HCT116 (cell line): ENCODE data around the gene RBKS. TPM values are rescaled to one million over a fixed set of nuclear protein-coding genes. Genes with fewer than 3 reads are reported as not detected.

Experiments
- ATAC-seq: fragments of 200-7000 bp; cut with Tn5 transposase; 2 replicates; pipeline ENCODE4 v1.9.1; 2020; ENCODE audit warnings: mild to moderate bottlenecking, moderate library complexity
- BruUV-seq: library from RNA; stranded (reverse); fragments of 400-500 nt; replicated peaks from 2 replicates; lab custom pipeline; 2021; lab: Mats Ljungman, UMichigan
- CTCF ChIA-PET: fragments of 300-600 bp; sonication (Branson Sonifier 250); formaldehyde crosslinking; loops from one replicate; lab custom pipeline; 2021; ENCODE audit warnings: antibody characterized with exemption; lab: Charles Lee
- POLR2A ChIA-PET: fragments of 300-600, 350-600 bp; sonication (Branson Sonifier 250); formaldehyde crosslinking; loops from one replicate; lab custom pipeline; 2021; ENCODE audit warnings: antibody characterized with exemption; lab: Charles Lee
- RAD21 ChIA-PET, 2 experiments: fragments of 300-600 bp; sonication (Branson Sonifier 250); formaldehyde crosslinking; loops; one replicate each; lab custom pipeline; 2023; ENCODE audit warnings: low total read pairs in 2 of 2; ENCODE audit not compliant: uncharacterized antibody in 2 of 2, unreplicated experiment in 2 of 2, low non-redundant PET in 1 of 2; lab: Charles Lee
- DNase-seq: peaks from one replicate; pipeline ENCODE4 v3.0.0-alpha.2; 2010; ENCODE audit warnings: low read depth, low spot score
- H2AFZ ChIP-seq: fragments of 200-600 bp; shearing (Covaris generic), sonication (generic); 2 replicates; pipeline ENCODE4 v1.6.1; 2017; ENCODE audit warnings: low read depth, mixed run types, mixed read lengths, antibody characterized with exemption, low read length; ENCODE audit not compliant: poor library complexity, severe bottlenecking
- H3K27ac ChIP-seq: 2 replicates; pipeline ENCODE4 v1.5.1; 2012; ENCODE audit warnings: low read depth, low read length
- H3K27me3 ChIP-seq: fragments of 200-600 bp; sonication (generic); 2 replicates; pipeline ENCODE4 v1.6.1; 2016; ENCODE audit warnings: mixed run types, low read length, mixed read lengths; ENCODE audit not compliant: insufficient read depth
- H3K36me3 ChIP-seq, 2 experiments: fragments of 200-500 bp in 1 of 2; fragments of 200-600 bp in 1 of 2; sonication (Bioruptor generic) in 1 of 2; sonication (generic) in 1 of 2; 2 replicates each; pipeline versions ENCODE4 v1.5.1 to v1.6.1; 2014 to 2016; ENCODE audit warnings: low read length in 2 of 2, inconsistent platforms in 1 of 2, mixed read lengths in 1 of 2, mixed run types in 1 of 2; ENCODE audit not compliant: insufficient read depth in 2 of 2, control insufficient read depth in 1 of 2
- H3K4me1 ChIP-seq, 2 experiments: fragments of 200-600 bp in 1 of 2; sonication (generic) in 1 of 2; 2 replicates each; pipeline versions ENCODE4 v1.5.1 to v1.6.1; 2012 to 2017; ENCODE audit warnings: low read length in 2 of 2, inconsistent platforms in 1 of 2, mild to moderate bottlenecking in 1 of 2, mixed read lengths in 1 of 2, mixed run types in 1 of 2, moderate library complexity in 1 of 2; ENCODE audit not compliant: insufficient read depth in 2 of 2, control insufficient read depth in 1 of 2
- H3K4me2 ChIP-seq: fragments of 200-600 bp; sonication (generic); 2 replicates; pipeline ENCODE4 v1.6.1; 2017; ENCODE audit warnings: mixed run types, low read length, mixed read lengths
- H3K4me3 ChIP-seq, 2 experiments: fragments of 200-600 bp in 1 of 2; sonication (generic) in 1 of 2; replicated peaks in 1 of 2; 2 replicates each; pipeline ENCODE4 v1.5.1; 2011 to 2016; ENCODE audit warnings: low read length in 2 of 2, control low read depth in 1 of 2, low read depth in 1 of 2, mild to moderate bottlenecking in 1 of 2, mixed read lengths in 1 of 2, mixed run types in 1 of 2
- H3K79me2 ChIP-seq: fragments of 200-600 bp; sonication (generic); 2 replicates; pipeline ENCODE4 v1.6.1; 2017; ENCODE audit warnings: mild to moderate bottlenecking, mixed run types, low read length, moderate library complexity, mixed read lengths; ENCODE audit not compliant: insufficient read depth
- H3K9ac ChIP-seq: fragments of 200-600 bp; sonication (generic); 2 replicates; pipeline ENCODE4 v1.6.1; 2016; ENCODE audit warnings: low read length, mixed read lengths
- H3K9me2 ChIP-seq: fragments of 200-600 bp; sonication (generic), shearing (Covaris generic); 2 replicates; pipeline ENCODE4 v1.6.1; 2017; ENCODE audit warnings: mixed run types, mild to moderate bottlenecking, moderate library complexity; ENCODE audit not compliant: insufficient read depth
- H3K9me3 ChIP-seq, 2 experiments: fragments of 200-500 bp in 1 of 2; fragments of 200-600 bp in 1 of 2; sonication (Bioruptor generic) in 1 of 2; sonication (generic) in 1 of 2; 2 replicates each; pipeline ENCODE4 v1.6.1; 2014 to 2017; ENCODE audit warnings: low read length in 2 of 2, mixed read lengths in 2 of 2, inconsistent platforms in 1 of 2, low read depth in 1 of 2, mild to moderate bottlenecking in 1 of 2, mixed run types in 1 of 2, moderate library complexity in 1 of 2; ENCODE audit not compliant: control insufficient read depth in 1 of 2, insufficient read depth in 1 of 2
- H4K20me1 ChIP-seq: fragments of 200-600 bp; sonication (generic), shearing (Covaris generic); 2 replicates; pipeline ENCODE4 v1.6.1; 2017; ENCODE audit warnings: mixed run types, mild to moderate bottlenecking, moderate library complexity; ENCODE audit not compliant: insufficient read depth
- CBX3 ChIP-seq: IDR thresholded peaks from 2 replicates; pipeline ENCODE4 v1.6.1; 2012; ENCODE audit warnings: low read depth
- CEBPB ChIP-seq: IDR thresholded peaks from 2 replicates; pipeline ENCODE4 v1.6.1; 2012; ENCODE audit warnings: low read depth
- EGR1 ChIP-seq: IDR thresholded peaks from 2 replicates; pipeline ENCODE4 v1.6.1; 2012; ENCODE audit warnings: low read depth
- ELF1 ChIP-seq: IDR thresholded peaks from 2 replicates; pipeline ENCODE4 v1.6.1; 2012; ENCODE audit warnings: low read depth, borderline replicate concordance
- EZH2 ChIP-seq: fragments of 200-600 bp; sonication (generic); IDR thresholded peaks from 2 replicates; pipeline ENCODE4 v1.6.1; 2017; ENCODE audit warnings: antibody characterized with exemption, mixed run types
- POLR2AphosphoS5 ChIP-seq: IDR thresholded peaks from 2 replicates; pipeline ENCODE4 v1.6.1; 2011; ENCODE audit warnings: mild to moderate bottlenecking, low read depth, low read length, moderate library complexity
- RAD21 ChIP-seq: IDR thresholded peaks from 2 replicates; pipeline ENCODE4 v1.6.1; 2012; ENCODE audit warnings: low read depth, mild to moderate bottlenecking
- SIN3A ChIP-seq: IDR thresholded peaks from 2 replicates; pipeline ENCODE4 v1.6.1; 2012; ENCODE audit warnings: low read depth
- SP1 ChIP-seq: IDR thresholded peaks from 2 replicates; pipeline ENCODE4 v1.6.1; 2012; ENCODE audit warnings: low read depth
- SRF ChIP-seq: IDR thresholded peaks from 2 replicates; pipeline ENCODE4 v1.6.1; 2012; ENCODE audit warnings: low read depth
- TCF7L2 ChIP-seq: IDR thresholded peaks from 2 replicates; pipeline ENCODE4 v1.7.0; 2011; ENCODE audit warnings: borderline replicate concordance, inconsistent platforms; ENCODE audit not compliant: insufficient read depth, insufficient read length; ENCODE audit errors: extremely low read depth
- intact Hi-C: fragments of 100-400 bp; cut with micrococcal nuclease; formaldehyde crosslinking; loops from 2 replicates; pipeline ENCODE4 v1.10.0; 2022
- total RNA-seq: library from RNA; stranded (reverse); gene quantifications from one replicate; pipeline ENCODE4 v1.2.1, GENCODE V29; 2021; ENCODE audit not compliant: unreplicated experiment
- TF ChIP-seq, protein P1 (sequence below): IDR thresholded peaks from 2 replicates; pipeline ENCODE4 v1.6.1; 2011; ENCODE audit warnings: mild to moderate bottlenecking, low read length, moderate library complexity; ENCODE audit not compliant: insufficient replicate concordance; ENCODE audit errors: extremely low read depth
- TF ChIP-seq, protein P2 (sequence below), 3 experiments: fragments of 200-600 bp in 1 of 3; sonication (generic) in 1 of 3; IDR thresholded peaks in 2 of 3; conservative IDR thresholded peaks in 1 of 3; 2 replicates each; pipeline ENCODE4 v1.5.1; 2012 to 2017; ENCODE audit warnings: low read depth in 2 of 3, low read length in 2 of 3, antibody characterized with exemption in 1 of 3, borderline replicate concordance in 1 of 3, control low read depth in 1 of 3, mild to moderate bottlenecking in 1 of 3, mixed read lengths in 1 of 3, mixed run types in 1 of 3, moderate library complexity in 1 of 3; ENCODE audit not compliant: insufficient read depth in 1 of 3

RBKS gene
- total RNA-seq, 1 experiment from 2014 or later = 2.4 TPM

DNA sequence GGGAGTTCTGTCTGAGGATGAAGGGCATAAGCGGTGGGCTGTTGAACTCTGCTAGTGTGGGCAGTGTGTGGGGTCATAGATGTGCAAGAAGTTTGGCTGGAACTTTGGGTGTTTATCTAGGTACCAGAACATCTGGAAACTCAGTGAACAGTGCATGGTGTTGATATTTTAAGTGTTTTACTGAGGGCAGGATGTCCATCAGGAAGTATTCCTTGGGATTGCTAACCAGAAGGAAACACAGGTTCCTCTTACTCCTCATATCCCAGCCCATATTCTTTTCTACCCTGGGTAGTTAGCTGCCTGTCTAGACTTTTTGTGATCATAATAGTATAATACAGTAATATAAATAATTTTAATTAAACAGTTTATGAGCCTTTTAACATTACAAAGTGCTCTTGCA is 15.9 kb upstream of the RBKS start:
- Histone ChIP-seq H2AFZ (no peak overlapping the region), H3K27ac (no peak overlapping the region), H3K4me2 (no peak overlapping the region), H3K9me2 (no peaks in the 10 kb centered on the region), H3K4me1 (peaks cover 4 to 11% of the 10 kb centered on the region in 2 experiments; a peak in 2 of 4 replicates), H3K9me3 (no peaks in the 10 kb centered on the region), H3K9ac (no peak overlapping the region), H3K79me2 (peaks cover 3% of the 10 kb centered on the region), H3K4me3 (no peak overlapping the region), H3K27me3 (no peaks in the 10 kb centered on the region), H3K36me3 (no peaks in the 10 kb centered on the region), H4K20me1 (no peaks in the 10 kb centered on the region)
- no peak for ATAC-seq
- intact Hi-C loops = no loop called here
- no peak for TF ChIP-seq SP1
- TF ChIP-seq, protein P1, sequence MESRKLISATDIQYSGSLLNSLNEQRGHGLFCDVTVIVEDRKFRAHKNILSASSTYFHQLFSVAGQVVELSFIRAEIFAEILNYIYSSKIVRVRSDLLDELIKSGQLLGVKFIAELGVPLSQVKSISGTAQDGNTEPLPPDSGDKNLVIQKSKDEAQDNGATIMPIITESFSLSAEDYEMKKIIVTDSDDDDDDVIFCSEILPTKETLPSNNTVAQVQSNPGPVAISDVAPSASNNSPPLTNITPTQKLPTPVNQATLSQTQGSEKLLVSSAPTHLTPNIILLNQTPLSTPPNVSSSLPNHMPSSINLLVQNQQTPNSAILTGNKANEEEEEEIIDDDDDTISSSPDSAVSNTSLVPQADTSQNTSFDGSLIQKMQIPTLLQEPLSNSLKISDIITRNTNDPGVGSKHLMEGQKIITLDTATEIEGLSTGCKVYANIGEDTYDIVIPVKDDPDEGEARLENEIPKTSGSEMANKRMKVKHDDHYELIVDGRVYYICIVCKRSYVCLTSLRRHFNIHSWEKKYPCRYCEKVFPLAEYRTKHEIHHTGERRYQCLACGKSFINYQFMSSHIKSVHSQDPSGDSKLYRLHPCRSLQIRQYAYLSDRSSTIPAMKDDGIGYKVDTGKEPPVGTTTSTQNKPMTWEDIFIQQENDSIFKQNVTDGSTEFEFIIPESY = no peak
- no peak for TF ChIP-seq SIN3A
- TF ChIP-seq, protein P2, sequence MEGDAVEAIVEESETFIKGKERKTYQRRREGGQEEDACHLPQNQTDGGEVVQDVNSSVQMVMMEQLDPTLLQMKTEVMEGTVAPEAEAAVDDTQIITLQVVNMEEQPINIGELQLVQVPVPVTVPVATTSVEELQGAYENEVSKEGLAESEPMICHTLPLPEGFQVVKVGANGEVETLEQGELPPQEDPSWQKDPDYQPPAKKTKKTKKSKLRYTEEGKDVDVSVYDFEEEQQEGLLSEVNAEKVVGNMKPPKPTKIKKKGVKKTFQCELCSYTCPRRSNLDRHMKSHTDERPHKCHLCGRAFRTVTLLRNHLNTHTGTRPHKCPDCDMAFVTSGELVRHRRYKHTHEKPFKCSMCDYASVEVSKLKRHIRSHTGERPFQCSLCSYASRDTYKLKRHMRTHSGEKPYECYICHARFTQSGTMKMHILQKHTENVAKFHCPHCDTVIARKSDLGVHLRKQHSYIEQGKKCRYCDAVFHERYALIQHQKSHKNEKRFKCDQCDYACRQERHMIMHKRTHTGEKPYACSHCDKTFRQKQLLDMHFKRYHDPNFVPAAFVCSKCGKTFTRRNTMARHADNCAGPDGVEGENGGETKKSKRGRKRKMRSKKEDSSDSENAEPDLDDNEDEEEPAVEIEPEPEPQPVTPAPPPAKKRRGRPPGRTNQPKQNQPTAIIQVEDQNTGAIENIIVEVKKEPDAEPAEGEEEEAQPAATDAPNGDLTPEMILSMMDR (IDR thresholded peaks at IDR 0.05 in 2 of 3, conservative IDR thresholded peaks at IDR 0.05 in 1 of 3; ENCODE audit: borderline replicate concordance in 1 of 3, insufficient read depth in 1 of 3, low read depth in 2 of 3, low read length in 2 of 3) = no peak
- no peak for TF ChIP-seq CEBPB
- TF ChIP-seq EGR1 = no peak
- RAD21 ChIA-PET = no interaction called here
- CTCF ChIA-PET = no interaction called here
- BruUV-seq = no TSS peak
- POLR2A ChIA-PET = no interaction called here
- DNase-seq = no peak

DNA sequence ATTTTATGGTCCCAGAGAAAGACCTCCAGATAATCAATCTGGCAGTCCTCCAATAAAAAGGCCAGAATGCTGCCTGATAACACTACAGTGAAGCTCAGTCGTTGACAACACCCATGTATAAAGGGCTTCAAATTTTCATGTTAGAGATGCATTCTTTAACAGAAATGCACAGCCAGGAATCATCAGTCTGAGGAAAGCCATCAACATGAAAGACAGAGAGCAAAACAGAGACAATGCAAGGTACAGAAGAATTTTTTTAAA is 14.1 kb upstream of the RBKS start:
- ATAC-seq = no peak
- peaks cover 3% of the 10 kb centered on the region; the same call in 1 of the 2 replicates for H3K79me2 ChIP-seq
- H3K9me3 ChIP-seq = no peaks in the 10 kb centered on the region
- no peak overlapping the region for H3K4me3 ChIP-seq
- POLR2A ChIA-PET = no interaction called here
- RAD21 ChIA-PET = no interaction called here
- no peaks in the 10 kb centered on the region for H3K36me3 ChIP-seq
- no peak overlapping the region for H3K4me2 ChIP-seq
- H3K9ac ChIP-seq = no peak overlapping the region
- H3K27me3 ChIP-seq = no peaks in the 10 kb centered on the region
- no peak overlapping the region for H2AFZ ChIP-seq
- H3K9me2 ChIP-seq = no peaks in the 10 kb centered on the region
- H3K4me1 ChIP-seq = peaks cover 4 to 11% of the 10 kb centered on the region in 2 experiments; a peak in 2 of 4 replicates
- BruUV-seq = no TSS peak
- intact Hi-C loops = no loop called here
- DNase-seq = no peak
- H4K20me1 ChIP-seq = no peaks in the 10 kb centered on the region
- CTCF ChIA-PET = no interaction called here
- H3K27ac ChIP-seq = no peak overlapping the region
- no peak for TF ChIP-seq EGR1
- no peak for TF ChIP-seq CBX3
- TF ChIP-seq SIN3A = no peak
- TF ChIP-seq SP1 = no peak
- no peak for TF ChIP-seq CEBPB
- no peak for TF ChIP-seq TCF7L2
- TF ChIP-seq, protein P2 (IDR thresholded peaks at IDR 0.05 in 2 of 3, conservative IDR thresholded peaks at IDR 0.05 in 1 of 3; ENCODE audit: borderline replicate concordance in 1 of 3, insufficient read depth in 1 of 3, low read depth in 2 of 3, low read length in 2 of 3) = no peak
- TF ChIP-seq RAD21 = no peak
- TF ChIP-seq ELF1 = no peak
- TF ChIP-seq POLR2AphosphoS5 = no peak
- TF ChIP-seq SRF = no peak
- TF ChIP-seq EZH2 = no peak
